Measurements from ENCODE around the gene MMP2.
A peak's percentile ranks its signal among the peaks of the same experiment; 100 is the strongest.

Gene MMP2

GRCh38 chr16:55495616-55496289 lies 16.8 kb downstream of the MMP2 start:
- no peak for DNase-seq

DNA sequence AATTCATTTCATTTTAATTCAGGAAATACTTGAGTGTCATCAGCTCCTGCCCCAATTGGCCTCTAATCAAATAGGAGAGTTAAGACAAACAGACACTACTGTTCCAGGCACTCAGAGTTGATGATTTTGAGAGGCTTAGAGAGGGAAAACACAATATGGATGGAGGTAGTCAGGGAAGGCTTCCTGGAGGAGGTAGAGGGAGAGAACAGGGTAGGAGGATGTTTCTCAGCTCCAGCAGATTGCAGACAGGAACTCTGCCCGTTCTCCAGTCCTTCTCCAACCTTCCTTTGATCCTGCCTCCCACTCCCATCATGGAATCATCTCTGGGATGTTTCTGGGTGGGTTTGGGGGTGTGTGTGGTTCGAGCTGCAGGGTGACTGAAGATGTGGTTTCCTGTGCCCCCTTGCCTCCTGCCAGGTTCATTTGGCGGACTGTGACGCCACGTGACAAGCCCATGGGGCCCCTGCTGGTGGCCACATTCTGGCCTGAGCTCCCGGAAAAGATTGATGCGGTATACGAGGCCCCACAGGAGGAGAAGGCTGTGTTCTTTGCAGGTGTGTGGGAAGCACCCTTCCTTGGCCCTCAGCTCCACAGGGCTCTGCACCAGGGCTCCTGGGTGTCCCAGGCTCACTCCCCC lies 17.6 kb downstream of the MMP2 start:
- no peak for DNase-seq

GRCh38 chr16:55497558-55497957 lies 18.6 kb downstream of the MMP2 start:
- no peak for DNase-seq

DNA sequence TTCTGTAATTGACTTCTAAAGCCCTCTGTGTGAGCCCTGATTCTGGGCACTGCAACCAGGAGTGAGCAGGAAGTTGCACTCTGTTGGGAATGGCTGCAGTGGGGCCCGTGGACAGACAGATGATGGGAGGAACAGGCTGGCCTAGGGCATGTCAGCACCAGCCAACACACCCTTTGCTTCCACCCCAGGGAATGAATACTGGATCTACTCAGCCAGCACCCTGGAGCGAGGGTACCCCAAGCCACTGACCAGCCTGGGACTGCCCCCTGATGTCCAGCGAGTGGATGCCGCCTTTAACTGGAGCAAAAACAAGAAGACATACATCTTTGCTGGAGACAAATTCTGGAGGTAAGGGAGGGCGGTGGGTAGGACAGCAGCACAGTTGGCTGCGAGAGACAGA lies 19.1 kb downstream of the MMP2 start:
- no peak for DNase-seq

GRCh38 chr16:55499281-55499680 lies 20.3 kb downstream of the MMP2 start:
- DNase-seq, result no peak

- no peak for DNase-seq
Observed at GRCh38 chr16:55499951-55500529, 21.0 kb downstream of the MMP2 start.

DNA sequence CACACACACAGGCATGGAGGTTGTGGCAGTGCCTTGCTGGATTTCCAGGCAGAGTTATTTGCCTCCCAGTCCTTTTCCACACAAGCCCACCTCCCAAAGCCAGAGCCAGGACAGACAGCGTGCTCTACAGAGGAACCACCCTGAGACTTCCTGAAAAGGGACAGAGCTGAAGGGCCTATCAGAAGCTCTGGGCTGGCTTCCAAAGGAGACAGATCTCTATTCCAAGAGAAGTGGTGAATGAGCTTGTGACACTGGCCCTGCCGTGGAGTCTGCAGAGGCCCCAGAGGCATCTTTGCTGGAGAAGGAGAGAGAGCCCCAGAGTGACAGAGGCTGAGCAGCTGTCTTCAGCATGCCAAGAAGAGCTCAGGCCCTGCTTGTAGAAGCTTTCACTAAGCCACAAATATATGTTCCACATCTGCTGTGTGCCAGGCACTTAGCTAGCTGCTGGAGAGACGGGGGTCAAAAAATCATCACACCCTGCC lies 21.6 kb downstream of the MMP2 start:
- DNase-seq, result peak; percentile 60

GRCh38 chr16:55501549-55502322 lies 22.7 kb downstream of the MMP2 start:
- no peak for DNase-seq

- no peak for DNase-seq
Observed at GRCh38 chr16:55502801-55503366, 23.9 kb downstream of the MMP2 start.

DNA sequence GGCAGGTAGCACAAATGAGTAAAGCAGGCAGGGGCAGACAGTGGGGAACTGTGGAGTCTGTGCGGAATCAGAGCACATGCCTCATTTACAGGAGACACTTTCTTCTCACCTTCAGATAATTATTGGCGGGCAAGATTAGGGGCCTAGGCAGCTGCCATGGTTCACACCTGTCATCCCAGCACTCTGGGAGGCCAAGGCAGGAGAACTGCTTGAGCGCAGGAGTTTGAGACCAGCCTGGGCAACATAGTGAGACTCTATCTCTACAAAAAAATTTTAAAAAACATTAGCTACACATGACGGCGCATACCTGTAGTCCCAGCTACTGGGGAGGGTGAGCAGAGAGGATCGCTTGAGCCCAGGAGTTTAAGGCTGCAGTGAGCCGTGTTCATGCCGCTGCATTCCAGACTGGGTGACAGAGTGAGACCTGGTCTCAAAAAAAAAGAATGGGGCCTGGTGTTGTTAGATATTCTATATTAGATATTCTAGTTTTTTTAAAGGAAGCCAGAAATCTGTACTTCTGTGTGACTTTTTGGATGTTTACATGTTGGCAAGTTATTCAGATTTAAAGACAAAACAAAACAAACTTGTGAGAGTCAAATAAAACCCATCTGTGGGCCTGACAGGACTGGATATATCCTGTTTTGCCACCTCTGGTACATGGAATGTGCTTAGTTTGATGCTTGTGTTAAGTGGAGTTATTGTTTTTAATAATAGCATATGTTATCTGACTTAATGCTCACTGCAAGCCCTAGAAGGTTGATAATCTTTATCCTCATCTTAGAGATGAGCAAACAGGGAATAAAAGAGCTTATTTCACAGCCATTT lies 24.9 kb downstream of the MMP2 start:
- no peak for DNase-seq

GRCh38 chr16:55505333-55506015 lies 26.5 kb downstream of the MMP2 start:
- no peak for DNase-seq

DNA sequence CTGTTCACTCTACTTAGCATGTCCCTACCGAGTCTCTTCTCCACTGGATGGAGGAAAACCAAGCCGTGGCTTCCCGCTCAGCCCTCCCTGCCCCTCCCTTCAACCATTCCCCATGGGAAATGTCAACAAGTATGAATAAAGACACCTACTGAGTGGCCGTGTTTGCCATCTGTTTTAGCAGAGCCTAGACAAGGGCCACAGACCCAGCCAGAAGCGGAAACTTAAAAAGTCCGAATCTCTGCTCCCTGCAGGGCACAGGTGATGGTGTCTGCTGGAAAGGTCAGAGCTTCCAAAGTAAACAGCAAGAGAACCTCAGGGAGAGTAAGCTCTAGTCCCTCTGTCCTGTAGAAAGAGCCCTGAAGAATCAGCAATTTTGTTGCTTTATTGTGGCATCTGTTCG lies 27.1 kb downstream of the MMP2 start:
- no peak for DNase-seq

DNA sequence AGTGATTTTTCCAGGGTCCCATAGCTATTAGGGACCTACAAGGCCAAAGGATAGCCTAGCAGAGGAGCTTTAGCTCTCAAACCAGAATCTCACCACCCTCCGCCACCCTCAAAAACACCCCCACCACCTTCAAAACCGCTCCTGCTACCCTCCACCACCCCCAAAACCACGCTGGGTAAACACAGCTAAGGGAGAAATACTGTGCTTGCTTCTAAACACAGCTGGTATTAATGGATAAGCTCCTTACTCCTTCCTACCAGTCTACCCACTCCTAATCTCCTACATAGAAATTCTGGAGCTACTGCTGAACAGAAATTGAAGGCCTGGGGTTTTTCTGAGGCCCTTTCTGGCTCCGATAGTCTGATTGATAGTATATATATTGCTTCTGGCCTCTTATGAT lies 27.7 kb downstream of the MMP2 start:
- DNase-seq, result no peak

DNA sequence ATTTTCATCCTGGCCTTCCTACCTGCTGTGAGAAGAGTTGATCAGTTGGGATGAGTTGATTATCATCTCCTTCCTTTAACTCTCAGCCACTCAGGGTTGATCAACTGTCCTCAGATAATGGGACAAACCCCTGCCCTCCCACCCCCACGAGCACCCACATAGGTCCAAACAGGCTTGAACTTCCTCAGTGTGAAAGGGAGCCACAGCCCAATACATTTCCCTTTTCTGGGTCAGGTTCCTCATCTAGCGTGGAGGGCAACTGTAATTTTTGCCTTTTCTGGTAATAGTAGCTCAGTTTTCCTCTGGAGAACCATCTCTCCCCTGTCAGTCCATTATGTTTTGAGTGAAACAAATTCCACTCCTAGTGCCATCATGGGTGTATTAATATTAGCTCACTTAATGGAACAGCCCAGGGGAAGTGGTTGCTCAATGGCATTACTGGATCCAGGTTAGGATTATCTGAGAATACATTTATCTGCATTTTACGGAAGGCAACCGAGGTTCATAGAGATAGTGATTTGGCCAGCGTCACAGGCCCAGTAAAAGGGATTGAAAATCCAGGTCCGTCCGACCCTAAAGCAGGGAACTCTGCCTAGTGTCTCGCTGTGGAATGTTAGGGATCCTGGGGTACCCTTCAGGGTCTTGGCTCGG lies 29.4 kb downstream of the MMP2 start:
- peak; percentile 59 for DNase-seq

DNA sequence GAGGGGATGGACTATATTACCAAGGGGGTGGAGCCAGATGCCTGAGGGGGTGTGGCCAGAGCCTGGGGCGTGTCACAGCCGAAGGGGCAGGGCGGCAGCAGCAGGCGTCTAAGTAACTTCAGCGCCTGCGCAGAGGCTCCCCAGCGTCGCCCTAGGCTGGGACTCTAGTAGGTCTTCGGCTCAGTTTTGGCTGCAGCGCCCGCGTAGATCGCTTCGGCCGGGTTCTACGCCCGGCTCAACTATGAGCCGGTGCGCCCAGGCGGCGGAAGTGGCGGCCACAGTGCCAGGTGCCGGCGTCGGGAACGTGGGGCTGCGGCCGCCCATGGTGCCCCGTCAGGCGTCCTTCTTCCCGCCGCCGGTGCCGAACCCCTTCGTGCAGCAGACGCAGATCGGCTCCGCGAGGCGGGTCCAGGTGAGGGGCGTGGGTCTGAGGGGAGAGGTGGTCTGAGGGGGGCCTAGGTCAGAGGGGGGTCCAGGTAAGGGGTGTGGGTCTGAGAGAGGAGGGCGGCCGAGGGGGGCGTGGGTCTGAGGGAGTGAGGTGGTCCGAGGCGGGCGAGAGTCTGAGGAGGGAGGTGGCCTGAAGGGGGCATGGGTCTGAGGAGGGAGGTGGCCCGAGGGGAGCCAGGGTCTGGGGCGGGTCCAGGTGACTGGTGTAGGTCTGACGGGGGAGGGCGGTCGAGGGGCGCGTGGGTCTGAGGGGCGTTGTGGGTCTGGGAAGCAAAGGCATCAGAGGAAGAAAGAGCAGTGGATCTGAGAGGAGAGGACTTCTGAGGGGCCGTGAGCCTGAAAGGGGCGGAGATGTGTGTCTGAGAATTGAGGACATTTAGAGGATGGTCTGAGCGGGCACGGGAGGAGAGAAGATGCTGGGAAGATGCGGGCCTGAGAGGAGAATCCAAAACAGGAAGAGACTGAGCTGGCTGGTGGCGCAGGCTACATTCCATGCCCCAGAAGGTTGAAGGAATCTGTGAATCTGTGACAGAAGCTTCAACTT lies 30.2 kb downstream of the MMP2 start, which contains the start of gene LPCAT2:
TSS of gene LPCAT2 (plus strand) at position 132 of the 991 bp plus-strand sequence. CDS start at position 242, 110 bp downstream.
- peak; percentile 90 for DNase-seq

DNA sequence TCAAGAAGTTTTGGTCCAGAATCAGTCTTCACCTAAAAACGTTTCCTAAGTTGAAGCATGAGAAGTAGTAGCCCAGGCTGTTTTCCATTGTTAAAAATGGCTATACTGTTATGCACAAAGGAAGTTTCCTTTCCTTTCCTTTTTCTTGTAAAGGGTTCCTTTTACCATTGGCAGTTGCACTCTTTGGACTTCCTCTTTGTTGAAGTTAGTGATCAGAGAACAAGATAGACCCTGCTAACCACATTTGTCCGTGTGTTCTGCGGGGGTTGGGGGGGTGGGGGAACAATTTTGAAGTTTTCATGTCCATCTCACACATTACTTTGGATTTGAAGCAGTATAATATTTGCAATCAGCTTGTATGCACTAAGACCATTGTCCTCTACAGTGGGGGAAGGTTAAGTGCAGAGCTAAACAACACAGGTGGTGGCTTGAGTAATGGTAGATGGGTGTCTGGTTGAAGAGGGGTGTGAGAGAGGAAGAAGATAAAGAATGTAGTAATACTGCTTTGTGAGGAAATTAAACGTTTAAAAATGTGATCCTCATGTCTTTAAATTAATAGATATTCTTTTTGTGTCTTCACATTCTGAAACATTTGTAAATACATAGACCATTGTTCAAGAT lies 31.3 kb downstream of the MMP2 start:
- DNase-seq, result peak; percentile 40

- no peak for DNase-seq
Observed at GRCh38 chr16:55512941-55513340, 33.9 kb downstream of the MMP2 start.

- DNase-seq, result no peak
Observed at GRCh38 chr16:55513616-55514015, 34.6 kb downstream of the MMP2 start.

DNA sequence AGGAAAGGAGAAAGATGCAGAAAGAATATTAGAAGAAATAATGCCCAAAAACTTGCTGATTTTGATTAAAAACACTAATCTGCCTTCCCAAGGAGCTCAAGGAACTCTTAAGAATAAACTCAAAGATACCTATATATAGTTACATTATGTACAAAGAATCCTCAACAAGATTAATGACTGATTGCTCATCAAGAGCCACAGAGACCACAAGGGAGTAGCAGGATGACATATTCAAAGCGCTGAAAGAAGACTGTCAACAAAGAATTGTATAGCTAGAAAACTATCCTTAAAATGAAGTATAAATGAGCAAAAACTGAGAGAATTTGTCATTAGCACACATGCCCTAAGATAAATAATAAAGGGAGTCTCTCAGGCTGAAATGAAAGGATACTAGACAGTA lies 36.1 kb downstream of the MMP2 start:
- no peak for DNase-seq
